GM21786 (cell line): ENCODE results near the gene ADPRH.
A peak's percentile ranks its signal among the peaks of the same experiment; 100 is the strongest.

ENCODE experiments used
- ATAC-seq: cut with Tn5 transposase; IDR thresholded peaks from one replicate; pipeline ENCODE4 v1.9.1; 2021; ENCODE audit not compliant: unreplicated experiment

Gene ADPRH

DNA sequence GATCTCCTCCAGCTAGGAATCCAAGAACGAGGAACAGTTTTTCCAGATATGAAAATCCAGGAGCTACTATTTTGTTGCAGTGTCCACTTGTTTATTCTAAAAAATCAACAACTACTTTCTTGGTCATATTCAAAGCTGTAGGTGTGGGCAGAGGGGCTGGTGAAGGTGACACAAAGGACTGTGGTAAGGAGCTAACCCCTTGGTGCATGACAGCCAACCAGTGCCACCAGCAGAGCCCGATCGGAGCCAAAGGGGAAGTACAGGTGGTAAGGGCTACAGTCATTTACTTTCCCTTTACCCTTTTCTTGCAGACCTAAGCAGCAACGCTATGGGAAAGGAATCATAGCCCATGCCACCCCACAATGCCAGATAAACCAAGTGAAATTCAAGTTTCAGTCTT lies 49.1 kb downstream of the ADPRH start:
- ATAC-seq: peak; percentile 71

DNA sequence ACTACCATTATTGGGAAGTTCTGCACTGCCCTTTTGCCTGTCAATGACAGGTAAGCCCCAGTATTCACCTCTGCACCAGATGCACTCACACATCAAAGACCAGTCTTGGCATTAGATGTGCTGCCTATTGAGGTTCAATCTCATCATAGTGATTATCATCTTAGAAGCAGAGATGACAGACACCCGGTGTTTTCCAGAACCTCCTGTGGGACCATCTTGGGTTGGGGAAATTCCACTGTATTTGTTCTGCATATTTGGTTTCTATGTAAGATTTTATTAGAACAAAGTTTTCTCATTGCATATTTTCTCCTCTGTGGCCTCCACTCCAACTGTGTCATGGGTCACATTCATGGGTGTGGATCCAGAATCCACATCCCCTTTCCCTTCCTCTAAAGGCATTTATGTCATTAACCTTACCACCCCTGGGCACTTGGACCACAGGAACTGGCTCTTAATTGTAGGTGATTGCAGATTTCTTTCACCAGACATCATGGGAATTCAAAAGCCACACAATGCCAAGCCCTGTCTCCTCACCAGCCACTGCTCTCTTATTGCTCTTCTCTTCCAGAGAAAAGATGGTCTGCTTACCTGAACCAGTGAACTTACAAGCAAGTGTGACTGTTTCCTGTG lies 49.6 kb downstream of the ADPRH start:
- peak; percentile 30 for ATAC-seq

DNA sequence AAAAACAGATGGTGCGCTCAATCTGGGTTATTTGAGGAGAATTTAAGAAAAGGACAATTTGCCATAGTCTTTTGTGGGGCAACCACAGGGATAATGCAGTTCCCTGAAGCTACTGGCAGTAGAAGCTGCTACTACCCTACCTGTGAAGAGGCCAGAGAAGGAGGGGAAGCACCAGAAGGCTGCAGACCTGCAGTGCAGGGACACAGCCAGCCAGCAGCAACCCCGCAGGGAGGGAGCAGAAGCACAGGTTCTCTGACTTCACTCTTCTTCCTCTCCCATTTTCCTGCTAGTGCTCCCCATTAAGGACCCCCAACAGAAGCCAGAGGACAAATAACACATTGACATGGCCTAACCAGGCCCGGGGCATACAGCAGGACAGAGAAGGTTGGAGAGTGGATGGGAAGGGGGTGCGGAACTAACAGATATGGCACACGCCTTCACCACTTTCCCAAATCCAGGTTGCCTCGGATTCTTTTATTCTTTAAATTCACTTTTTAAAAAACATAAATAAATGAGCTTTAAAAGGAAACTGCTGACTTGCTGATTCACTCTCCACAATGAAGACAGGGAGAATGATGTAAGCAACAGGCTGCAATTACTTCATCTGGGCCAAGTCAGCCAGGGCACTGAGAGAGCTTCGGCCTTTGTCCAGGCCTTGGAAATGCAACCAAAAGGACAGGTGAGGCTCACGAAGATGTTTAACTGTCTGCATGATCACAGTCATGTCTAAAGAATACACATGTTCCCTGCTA lies 51.0 kb downstream of the ADPRH start:
- no peak for ATAC-seq

DNA sequence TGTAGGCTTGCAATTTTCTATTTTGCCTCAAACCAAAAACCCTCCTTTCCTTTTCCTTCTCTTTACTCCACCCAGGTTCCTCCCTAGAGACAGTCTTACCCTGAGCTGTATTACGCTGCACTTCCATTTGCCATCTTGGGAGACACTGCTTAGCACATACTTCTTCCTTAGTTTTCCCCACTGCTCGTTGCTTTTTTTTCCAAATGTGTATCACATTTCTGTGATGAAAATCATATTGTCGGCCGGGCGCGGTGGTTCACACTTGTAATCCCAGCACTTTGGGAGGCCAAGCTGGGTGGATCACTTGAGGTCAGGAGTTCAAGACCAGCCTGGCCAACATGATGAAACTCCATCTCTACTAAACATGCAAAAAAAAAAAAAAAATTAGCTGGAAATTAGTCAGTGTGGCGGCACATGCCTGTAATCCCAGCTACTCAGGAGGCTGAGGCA lies 51.6 kb downstream of the ADPRH start:
- ATAC-seq: no peak

DNA sequence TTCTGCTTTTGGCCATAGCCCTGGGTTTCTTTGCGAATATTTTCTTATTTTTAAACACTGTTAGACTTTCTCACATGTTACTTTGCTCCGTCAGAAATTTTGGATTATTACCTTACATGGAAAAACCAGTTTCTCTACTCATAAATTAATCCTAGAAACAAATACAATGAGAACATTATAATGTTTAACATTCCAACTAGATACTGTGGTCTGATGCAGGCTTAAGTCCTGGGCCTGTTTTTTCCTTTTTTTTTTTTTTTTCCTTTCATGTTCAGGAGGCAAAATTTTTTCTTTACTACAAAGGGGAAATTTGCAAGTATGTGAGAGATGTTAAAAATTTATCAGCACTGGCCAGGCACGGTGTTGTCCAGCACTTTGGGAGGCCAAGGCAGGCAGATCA lies 52.2 kb downstream of the ADPRH start:
- no peak for ATAC-seq

DNA sequence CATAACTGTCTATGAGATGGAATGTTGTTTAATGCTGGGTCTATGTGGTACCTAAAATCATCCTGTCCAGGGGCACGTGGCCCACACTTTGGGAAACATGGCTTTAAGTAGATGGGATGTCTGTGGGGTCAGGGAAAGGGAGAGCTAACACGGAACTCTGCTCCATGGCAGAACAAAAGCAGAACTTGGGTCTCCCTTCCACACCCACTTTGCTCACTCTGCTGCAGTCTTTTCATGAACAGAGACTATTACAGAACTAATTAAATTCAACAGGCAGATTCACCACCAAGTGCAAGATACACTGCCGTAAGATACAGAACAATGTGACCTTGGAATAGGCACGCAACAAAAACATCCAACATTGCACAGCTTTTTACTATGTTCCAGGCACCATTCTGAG lies 52.9 kb downstream of the ADPRH start:
- ATAC-seq: no peak

DNA sequence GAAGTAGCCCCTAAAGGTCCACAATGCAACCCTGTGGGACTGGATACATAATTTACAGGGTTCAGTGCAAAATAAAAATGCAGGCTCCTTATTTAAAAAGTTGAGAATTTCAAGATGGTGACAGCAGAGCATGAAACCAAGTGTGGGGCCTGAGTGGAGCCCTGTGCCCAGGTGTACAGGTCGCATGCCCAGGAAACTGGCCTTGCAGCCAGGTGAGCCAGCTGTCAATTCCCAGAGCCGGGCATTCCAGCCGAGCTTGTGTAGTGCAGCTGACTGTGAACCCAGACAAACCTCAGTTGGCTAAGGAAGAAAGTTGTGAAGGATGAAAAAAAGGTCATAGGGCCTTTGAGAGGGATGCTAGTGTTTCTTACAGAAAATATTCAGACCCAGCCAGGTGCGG lies 53.5 kb downstream of the ADPRH start:
- ATAC-seq: no peak

DNA sequence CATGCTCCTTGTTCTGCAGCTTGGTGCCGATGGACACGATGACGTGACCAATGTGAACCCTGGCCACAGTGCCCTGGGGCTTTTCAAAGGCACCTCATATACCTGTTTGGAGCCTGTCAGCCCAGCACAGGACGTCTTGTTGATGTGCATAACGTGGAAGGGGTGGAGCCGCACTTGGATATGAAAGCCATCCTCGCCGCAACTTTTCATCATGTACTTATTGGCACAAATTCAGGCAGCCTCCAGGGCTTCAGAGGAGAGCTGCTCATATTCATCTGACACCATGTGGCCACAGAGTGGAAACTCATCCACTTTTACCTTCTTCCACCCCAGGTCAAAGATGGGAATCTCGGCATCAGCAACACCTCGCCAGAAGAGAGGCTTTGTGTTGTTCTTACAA lies 56.4 kb downstream of the ADPRH start:
- ATAC-seq: no peak

DNA sequence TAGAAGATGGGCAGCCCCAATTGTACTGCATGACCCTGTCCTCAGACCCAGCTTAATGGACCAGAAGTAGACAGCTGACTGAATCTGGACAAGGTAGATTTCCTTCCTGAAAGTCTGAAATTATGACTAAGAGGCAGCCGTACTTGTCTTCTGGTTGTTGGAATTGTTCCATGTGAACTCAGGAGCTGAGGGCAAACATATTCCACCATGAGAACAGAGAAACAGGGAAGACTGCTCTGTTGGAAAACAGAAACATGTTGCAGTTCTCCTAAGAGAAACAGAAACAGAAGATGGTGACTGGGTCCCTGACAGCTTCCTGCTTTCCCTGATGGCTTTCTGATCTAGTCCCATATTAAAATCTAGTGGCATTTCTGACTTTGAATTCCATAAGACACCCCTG lies 57.0 kb downstream of the ADPRH start:
- ATAC-seq: no peak

DNA sequence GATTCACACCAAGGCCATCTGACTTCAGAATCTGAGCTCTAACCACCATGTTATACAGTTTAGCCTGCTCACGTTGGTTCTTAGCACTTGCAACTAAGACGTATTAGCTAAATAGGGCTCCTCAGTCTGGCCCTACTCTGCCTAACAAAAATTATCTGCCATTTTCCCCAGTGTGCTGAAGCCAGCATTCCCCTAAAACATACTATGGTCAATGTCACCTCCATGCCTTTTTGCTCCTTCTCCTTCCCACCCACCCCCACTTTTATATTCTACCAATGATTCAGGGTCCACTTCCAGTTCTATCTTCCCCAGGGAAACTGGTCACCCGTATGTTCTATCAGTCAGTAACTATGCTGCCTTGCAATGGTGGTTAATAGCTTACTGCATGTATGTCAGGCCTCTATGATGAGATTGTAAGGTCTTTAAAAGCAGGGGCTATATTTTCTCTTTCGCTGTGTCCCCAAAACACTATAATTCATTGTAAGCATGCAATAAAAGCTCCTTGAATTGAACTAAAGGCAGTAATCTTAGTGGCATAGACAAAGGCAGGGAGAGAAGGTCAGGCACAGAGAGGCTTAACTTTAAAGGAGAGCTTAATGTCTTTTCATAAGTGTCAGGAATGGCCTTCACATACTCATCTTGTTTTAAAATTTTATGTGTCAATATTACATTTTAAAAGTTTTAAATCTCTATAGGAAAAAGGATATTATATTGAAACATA lies 57.8 kb downstream of the ADPRH start:
- no peak for ATAC-seq

DNA sequence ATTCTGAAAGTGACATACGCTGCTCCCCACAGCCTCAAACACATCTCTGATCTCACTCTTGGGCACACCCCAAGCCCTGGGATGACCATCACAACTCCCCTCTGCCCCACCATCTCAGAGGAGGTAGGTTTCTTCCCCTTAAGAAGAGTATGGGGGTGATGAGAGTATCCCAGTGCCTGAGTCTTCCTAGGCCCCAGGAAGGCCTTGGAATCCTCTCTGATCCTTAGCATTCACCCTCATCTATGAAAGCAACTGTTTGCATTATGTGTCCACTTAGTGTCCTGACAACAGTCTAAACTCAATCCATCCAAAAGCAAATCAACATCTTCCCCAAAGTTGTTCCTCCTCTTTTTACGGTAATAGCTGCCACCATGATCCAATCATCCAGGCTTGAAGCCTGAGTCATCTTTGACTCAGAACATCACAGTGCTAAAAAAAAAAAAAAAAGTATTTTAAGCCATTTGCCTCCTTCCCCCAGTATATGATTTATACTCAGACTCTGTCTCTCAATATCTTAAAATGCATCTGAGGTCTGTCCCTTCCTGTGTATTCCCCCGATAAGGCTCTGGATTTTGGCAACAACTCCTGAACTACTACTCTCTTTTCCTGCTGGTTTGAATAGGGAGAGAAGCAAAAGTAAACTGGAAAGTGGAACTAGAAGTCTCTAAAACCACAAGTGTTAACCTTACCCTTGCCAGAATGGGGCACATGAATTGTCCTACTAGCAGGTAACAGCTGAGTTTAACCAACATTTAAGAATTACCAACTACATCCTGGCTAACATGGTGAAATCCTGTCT lies 58.6 kb downstream of the ADPRH start:
- ATAC-seq: peak; percentile 32
